Upper lobe of right lung (tissue), 1 donor: ENCODE data around the gene CADM1. TPM values are rescaled to one million over a fixed set of nuclear protein-coding genes. Genes with fewer than 3 reads are reported as not detected.

Experiments
- ATAC-seq: fragments of 200-7000 bp; cut with Tn5 transposase; one replicate; pipeline ENCODE4 v1.9.1; 2020; ENCODE audit warnings: mild to moderate bottlenecking, moderate library complexity
- DNase-seq: peaks from one replicate; pipeline ENCODE4 v3.0.0-alpha.2; 2020
- H3K27ac ChIP-seq: fragments of 200-600 bp; one replicate; pipeline ENCODE4 v1.8.0; 2022
- H3K27me3 ChIP-seq: fragments of 200-600 bp; one replicate; pipeline ENCODE4 v1.8.0; 2022; ENCODE audit warnings: mild to moderate bottlenecking
- H3K36me3 ChIP-seq: fragments of 200-600 bp; one replicate; pipeline ENCODE4 v1.8.0; 2022
- H3K4me1 ChIP-seq: fragments of 200-600 bp; one replicate; pipeline ENCODE4 v1.8.0; 2022
- H3K4me3 ChIP-seq: fragments of 200-600 bp; one replicate; pipeline ENCODE4 v1.8.0; 2022; ENCODE audit warnings: mild to moderate bottlenecking
- H3K9me3 ChIP-seq: fragments of 200-600 bp; one replicate; pipeline ENCODE4 v1.8.0; 2022
- CTCF ChIP-seq: fragments of 200-600 bp; IDR thresholded peaks from one replicate; pipeline ENCODE4 v1.8.0; 2022; ENCODE audit warnings: antibody characterized with exemption
- intact Hi-C: fragments of 100-400 bp; cut with DNase I; formaldehyde crosslinking; loops from one replicate; pipeline ENCODE4 v1.11.0; 2022
- total RNA-seq: library from RNA; stranded (reverse); fragmentation: NEBNext Ultra II Directional; extraction: Animal tissue kit (Norgen Biotek cat#: 25700); gene quantifications from one replicate; pipeline ENCODE4 v1.2.1, GENCODE V29; 2021
- donor health status: DM: no; HTN: yes; CAD: no; lungs with severe emphysema.

CADM1 gene
- total RNA-seq, 1 donor from 2014 or later: 222 TPM

GRCh38 chr11:115304774-115305472 lies 199.3 kb downstream of the CADM1 start:
- Histone ChIP-seq H3K36me3 (no peaks in the 10 kb centered on the region), H3K9me3 (no peaks in the 10 kb centered on the region), H3K4me1 (no peaks in the 10 kb centered on the region), H3K27ac (no peak overlapping the region), H3K4me3 (no peak overlapping the region), H3K27me3 (no peaks in the 10 kb centered on the region)
- no peak for TF ChIP-seq CTCF
- no peak for ATAC-seq
- DNase-seq: no peak
- intact Hi-C loops: no loop called here

- TF ChIP-seq CTCF: no peak
- Histone ChIP-seq H3K4me1 (no peaks in the 10 kb centered on the region), H3K27ac (no peak overlapping the region), H3K36me3 (no peaks in the 10 kb centered on the region), H3K4me3 (no peak overlapping the region), H3K9me3 (no peaks in the 10 kb centered on the region), H3K27me3 (no peaks in the 10 kb centered on the region)
- DNase-seq: no peak
- intact Hi-C loops: no loop called here
- ATAC-seq: no peak
Measured at GRCh38 chr11:115303929-115304531, 200.2 kb downstream of the CADM1 start.

GRCh38 chr11:115302946-115303703 lies 201.1 kb downstream of the CADM1 start:
- Histone ChIP-seq H3K4me1 (no peaks in the 10 kb centered on the region), H3K9me3 (no peaks in the 10 kb centered on the region), H3K4me3 (no peak overlapping the region), H3K27ac (no peak overlapping the region), H3K36me3 (no peaks in the 10 kb centered on the region), H3K27me3 (no peaks in the 10 kb centered on the region)
- no peak for TF ChIP-seq CTCF
- ATAC-seq (no peak), DNase-seq (no peak)
- intact Hi-C loops: no loop called here

- no peak for TF ChIP-seq CTCF
- Histone ChIP-seq H3K4me3 (no peak overlapping the region), H3K27me3 (no peaks in the 10 kb centered on the region), H3K36me3 (no peaks in the 10 kb centered on the region), H3K27ac (no peak overlapping the region), H3K4me1 (no peaks in the 10 kb centered on the region), H3K9me3 (no peaks in the 10 kb centered on the region)
- intact Hi-C loops: no loop called here
- DNase-seq (no peak), ATAC-seq (no peak)
Measured at GRCh38 chr11:115300660-115301428, 203.4 kb downstream of the CADM1 start.

GRCh38 chr11:115298300-115299012 lies 205.8 kb downstream of the CADM1 start:
- no peaks in the 10 kb centered on the region for H3K4me1 ChIP-seq
- H3K36me3 ChIP-seq: no peaks in the 10 kb centered on the region
- H3K9me3 ChIP-seq: no peaks in the 10 kb centered on the region
- H3K4me3 ChIP-seq: no peak overlapping the region
- ATAC-seq: no peak
- intact Hi-C loops: no loop called here
- DNase-seq: no peak
- no peak for TF ChIP-seq CTCF
- H3K27me3 ChIP-seq: no peaks in the 10 kb centered on the region
- no peak overlapping the region for H3K27ac ChIP-seq
